Neural progenitor cell (in vitro differentiated cells): ENCODE data around the gene POLK.

Experiments used
- CTCF ChIP-seq: fragments of 200-600 bp; sonication (generic); IDR thresholded peaks from 2 replicates; pipeline ENCODE4 v1.5.1; 2017; ENCODE audit warnings: antibody characterized with exemption, mild to moderate bottlenecking
- EZH2 ChIP-seq: fragments of 200-600 bp; sonication (generic); IDR thresholded peaks from 2 replicates; pipeline ENCODE4 v1.6.1; 2017; ENCODE audit warnings: antibody characterized with exemption, mild to moderate bottlenecking, moderate library complexity
- EZH2phosphoT487 ChIP-seq: fragments of 200-600 bp; sonication (generic); IDR thresholded peaks from 2 replicates; pipeline ENCODE4 v1.6.1; 2017; ENCODE audit warnings: antibody characterized with exemption

GRCh38 chr5:75468593-75468992 lies 43.1 kb upstream of the POLK start:
- no peak for TF ChIP-seq CTCF
- TF ChIP-seq EZH2phosphoT487: no peak
- no peak for TF ChIP-seq EZH2
